ENCODE data around the gene INPP5A.
A peak's percentile ranks its signal among the peaks of the same experiment; 100 is the strongest.

The INPP5A gene

DNA sequence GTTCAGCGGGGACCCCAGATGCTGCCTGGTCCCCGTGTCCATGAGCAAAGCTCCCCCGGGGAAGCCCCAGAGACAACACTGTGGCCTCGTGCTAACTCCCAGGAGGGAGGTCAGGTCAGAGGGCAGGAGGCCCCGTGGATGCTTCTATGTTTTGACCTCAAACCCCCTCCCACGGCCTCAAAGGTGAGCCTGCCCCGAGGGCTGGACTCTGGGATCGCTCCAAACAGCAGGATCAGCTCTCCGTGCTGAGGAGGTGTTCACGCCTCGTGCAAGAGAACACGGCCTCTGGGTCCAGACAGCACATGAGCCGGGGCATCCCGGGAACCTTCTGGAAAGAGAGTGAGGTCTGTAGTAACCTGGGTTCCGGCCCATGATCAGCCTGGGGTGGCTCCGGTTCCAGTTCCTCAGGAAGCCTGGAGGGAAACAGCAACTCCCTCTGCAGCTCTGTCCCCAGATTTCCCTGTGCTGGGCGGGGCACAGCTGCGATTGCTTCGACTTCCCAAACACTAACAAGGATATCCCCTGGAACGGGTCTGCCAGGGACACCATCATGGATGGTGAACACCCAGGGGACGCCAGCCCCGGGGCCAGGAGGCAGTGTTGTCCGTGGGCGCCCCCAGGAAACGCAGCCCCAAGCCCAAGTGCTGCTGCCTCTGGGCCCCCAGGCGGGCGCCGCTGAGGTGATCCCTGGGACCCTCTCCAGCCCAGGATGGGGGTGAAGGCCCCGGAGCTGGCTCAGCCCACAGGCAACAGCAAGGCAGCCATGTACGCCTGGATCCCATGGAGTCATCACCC is 18.0 kb upstream of the INPP5A start:
- DNase-seq = no peak

DNA sequence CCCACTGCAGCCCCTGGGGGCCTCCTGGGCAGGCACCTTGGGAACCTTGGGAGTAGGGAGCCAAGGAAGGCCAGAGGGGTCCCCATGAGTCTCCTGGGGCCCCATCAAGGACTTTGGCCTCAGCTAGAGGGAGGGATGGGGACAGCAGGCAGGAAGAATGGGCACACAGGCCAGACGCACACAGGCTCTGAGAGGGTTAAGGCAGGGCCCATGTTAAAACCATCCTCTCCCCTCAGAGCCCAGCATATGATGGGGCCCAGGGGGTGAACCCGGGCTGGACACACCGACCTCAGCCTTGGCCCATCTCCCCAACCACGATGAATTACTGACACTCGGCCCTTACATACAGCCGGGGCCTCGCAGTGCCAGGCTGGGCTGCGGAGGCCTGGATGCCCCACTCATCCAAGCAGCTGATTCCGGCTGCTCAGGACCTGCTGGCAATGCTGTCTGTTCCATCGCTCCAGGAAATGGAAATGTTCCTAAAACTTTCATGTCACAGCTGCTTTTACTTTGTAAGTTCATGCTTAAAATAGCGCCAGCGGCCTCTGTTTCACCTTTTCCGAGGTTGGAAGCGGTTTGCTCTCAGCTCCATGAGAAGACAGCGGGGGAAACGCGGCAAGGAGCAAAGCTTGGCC is 17.3 kb upstream of the INPP5A start:
- DNase-seq = no peak

DNA sequence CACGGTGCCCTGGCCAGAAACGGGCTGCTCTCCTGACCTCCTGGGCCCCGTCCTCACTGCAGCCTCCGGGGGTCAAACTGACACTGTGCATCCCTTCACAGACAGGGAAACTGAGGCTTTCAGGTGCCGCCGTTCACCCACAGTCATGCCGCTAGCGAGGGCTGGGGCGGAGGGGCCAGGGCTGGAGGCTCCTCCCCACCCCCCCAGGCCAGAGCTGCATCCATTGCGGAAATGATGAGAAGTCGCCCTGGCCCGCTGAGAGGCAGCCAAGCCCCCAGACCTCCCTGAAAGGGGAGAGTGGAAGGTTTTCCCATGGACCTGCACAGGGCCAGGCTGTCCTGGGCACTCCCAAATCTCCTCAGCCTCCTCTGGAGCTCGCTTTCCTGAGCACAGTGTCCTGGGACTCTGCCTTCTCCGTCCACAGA is 16.5 kb upstream of the INPP5A start:
- no peak for DNase-seq

DNA sequence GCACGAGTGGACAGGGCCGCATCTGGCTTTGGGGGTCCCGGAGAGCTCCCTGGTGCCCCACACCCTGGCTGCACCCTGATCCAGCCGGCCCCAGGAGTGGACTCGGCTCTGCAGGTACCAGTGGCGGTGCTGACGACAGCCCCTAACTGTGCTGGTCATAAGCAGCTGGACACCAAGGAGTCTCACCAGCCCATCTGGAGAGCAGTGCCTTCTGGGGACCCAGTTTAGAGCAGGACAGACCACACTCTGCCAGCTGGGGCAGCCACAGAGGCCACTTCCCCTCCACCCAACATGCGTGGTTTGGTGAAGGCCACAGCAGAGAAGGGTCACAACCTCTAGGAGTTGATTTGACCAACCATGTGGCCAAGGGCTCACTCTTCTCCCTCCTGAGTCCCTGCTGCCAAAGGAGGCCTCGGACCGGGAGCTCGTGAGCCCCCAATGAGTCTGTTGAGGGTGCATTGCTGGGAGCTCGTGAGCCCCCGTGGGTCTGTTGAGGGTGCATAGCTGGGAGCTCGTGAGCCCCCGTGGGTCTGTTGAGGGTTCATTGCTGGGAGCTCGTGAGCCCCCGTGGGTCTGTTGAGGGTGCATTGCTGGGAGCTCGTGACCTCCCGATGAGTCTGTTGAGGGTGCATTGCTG is 16.0 kb upstream of the INPP5A start:
- no peak for DNase-seq

GRCh38 chr10:132522521-132523411 is 14.8 kb upstream of the INPP5A start:
- no peak for DNase-seq

DNA sequence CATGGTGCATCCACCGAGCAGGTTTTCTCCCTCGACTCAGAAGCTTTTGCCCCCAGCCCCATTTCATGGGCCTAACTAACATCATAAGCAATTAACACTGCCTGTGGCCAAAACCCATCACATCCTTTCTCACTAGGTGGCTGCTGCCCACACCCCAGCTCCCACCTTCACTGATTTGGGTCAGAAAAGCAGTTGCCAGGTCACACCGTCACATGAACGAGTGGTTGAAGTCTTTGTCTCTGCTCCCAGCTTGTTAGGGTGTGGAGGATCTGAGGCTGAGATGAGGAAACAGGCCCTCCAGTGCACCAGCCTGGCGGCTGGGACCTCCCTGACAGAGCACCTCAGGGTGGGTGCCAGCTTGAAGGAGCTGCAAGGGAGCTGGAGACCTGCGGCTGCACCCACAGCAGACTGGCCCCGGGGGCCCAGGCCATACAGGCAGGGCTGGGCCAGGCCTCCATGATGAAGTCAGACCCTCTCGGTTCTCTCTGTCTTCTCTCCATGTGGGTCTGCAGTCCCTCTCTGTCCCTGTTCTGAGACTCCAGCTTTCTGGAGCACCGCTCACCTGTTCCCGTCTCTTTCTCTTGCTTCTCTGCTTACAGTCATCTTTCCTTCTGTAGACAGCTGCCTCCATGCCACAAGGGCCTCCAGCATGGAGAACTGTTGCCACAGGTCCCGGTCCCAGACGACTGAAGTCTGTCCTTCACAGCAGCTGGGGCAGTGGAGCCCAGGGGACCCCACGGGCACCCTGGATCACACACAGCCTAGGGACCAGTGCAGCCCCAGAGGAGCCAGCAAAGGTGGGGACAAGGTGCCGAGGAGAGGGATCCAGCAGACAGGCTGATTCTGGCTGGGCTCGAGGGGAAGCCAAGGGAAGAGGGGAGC is 13.8 kb upstream of the INPP5A start:
- no peak for DNase-seq

DNA sequence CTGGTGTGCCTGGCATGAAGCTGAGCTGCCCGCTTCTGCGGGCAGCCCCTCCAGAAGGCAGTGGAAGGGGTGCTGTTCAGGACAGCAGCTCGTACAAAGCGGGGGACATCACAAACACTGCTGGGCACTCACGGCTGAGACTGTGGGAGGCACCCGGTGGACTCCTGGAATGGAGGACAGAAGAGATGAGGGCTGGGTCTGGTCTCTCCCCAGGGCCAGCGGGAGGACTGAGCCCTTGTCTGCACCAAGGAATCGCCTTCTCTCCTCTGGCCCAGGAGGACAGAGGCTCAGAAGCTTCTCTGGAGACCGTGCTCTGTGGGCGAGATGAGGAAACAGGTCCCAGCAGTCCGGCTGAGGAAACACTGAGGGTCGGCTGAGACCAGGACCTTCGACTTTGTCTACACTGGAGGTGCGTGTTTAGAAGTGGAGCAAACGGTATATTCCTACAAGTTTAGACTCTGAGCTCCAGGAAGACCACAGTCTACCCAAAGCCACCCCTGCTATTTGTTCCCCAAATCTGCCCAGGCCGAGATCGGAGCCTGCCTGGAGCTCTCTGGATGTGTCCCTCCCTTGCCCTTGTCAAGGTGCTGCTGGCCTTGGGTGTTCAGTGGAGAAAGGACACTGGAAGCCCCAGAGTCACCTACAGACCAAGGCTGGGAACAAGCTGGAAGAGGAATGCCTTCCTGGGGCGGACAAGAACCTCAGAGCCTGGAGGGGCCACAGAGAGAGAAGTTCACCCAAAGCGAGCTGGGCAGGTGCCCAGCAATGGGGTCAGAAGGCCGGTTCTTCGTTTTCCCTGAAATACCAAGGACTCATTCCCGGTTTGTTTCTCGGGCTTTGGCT is 12.9 kb upstream of the INPP5A start:
- no peak for DNase-seq

- no peak for DNase-seq
These were observed 10.9 kb upstream of the INPP5A start for GRCh38 chr10:132526676-132527075.

GRCh38 chr10:132527339-132528063 is 10.1 kb upstream of the INPP5A start:
- no peak for DNase-seq

DNA sequence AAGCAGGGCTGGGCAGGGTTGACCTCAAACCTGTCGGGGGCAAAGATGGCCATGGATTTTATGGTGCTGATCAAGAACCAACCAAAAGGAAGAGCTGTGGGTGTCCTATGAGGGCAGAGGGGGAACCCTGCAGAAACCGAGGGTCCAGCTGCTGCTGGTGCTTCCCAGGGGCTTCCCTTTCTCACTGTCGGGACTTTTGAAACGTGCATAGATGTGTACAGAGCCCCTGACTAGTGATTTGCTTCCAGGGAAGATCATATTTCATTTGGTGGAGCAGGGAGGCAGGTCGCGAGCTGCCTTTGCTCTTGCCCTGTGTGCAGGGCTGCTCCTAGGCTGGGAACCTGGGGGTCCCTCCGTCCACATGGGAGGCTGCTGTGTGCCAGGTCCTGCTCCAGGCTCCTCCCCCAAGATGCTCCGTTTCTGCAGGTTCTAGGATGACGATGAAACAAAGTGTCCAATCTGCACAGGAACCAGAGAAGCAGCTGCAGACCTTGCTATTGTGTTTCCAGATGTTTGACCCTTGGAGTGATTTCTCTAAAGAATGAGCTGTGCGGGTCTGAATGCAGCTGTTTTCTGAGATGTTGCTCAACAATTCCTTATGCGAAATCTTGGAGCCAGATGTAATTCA is 9.4 kb upstream of the INPP5A start:
- DNase-seq = no peak

DNA sequence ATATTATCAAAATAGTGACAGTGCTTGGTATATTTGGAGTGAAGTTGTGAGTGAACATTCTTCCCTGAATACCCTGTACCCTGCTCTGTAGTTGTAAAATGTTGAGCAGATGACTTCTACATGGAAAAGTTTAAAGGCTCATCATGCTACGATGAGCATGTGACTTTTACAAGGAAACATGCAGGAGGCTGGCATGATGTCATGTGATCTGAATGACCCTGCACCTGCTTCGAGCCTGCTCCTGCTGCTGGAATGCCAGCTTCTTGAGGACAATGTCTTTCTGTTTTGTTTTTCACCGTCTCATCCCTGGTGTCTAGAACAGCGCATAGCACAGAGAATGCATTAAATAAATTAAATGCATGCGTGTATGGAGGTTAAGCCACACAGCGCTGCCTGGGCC is 5.4 kb upstream of the INPP5A start:
- DNase-seq = no peak

DNA sequence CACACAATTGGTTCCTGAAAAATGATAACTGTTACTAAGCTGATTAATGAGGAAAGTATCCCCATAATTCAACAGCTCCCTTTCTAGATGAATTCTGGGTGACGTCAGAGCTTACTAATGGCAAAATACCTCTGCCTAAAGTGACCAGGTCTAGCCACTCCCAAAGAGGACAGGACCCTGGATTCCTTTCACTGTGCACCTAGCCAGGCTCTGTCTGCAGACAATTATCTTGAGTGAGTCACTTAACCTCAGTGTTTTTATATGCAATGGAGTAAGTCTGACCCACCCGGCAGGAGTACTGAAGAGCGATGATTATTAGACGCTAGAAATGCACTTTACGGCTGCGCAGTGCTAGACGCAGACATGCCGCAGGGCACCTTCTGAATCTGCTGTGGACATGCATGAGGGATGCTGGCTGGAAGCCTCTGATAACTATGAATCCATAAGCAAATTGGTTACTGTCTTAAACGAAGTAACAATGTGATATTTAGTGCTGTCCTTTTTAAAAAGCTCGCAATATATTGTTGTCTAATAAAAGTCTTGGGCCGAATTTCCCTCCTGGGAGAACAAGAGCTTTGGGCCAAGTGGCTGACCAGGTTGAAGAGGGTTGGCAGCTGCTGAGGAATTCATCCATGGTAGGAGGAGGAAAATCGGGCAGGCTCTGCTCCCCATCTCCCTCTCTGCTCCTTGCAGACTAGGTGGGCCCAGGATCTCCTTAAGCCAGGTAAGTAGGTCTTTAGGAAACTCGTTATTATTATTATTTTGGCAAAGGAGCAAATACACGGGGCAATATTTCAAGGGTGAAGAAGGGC is 4.6 kb upstream of the INPP5A start:
- DNase-seq = peak in 1 of 2 experiments; percentile 39

DNA sequence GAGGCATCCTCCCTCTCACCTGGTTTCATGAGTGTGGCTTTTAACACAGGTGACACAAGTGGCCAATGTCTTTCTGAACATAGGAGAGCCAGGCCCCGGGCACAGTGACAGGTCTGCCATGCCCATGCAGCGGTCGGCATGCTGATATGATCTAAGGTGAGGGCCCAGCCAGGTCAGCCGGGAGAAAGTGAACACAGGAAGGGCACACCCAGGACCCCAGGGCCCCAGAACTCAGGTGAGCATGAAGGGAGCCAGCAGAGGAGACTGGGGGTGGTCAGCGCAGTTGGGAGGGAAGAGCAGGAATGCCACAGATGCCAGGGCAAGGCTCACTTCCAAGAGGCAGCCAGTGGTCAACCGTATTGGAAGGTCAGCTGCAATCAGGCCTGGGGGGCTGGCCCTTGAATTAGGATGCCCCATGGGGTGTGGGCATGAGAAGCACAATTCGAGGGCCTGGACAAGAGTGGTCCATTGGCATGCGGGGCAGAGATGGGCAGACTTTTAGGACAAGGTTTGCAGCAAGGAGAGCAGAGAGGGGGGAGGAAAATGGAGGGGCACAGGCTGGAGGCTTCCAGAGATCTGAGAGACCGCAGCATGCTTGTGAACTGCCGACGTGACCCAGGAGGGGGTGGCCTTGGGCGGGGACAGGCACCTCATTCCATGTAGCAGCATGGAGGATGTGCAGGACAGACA is 3.9 kb upstream of the INPP5A start:
- no peak for DNase-seq

DNA sequence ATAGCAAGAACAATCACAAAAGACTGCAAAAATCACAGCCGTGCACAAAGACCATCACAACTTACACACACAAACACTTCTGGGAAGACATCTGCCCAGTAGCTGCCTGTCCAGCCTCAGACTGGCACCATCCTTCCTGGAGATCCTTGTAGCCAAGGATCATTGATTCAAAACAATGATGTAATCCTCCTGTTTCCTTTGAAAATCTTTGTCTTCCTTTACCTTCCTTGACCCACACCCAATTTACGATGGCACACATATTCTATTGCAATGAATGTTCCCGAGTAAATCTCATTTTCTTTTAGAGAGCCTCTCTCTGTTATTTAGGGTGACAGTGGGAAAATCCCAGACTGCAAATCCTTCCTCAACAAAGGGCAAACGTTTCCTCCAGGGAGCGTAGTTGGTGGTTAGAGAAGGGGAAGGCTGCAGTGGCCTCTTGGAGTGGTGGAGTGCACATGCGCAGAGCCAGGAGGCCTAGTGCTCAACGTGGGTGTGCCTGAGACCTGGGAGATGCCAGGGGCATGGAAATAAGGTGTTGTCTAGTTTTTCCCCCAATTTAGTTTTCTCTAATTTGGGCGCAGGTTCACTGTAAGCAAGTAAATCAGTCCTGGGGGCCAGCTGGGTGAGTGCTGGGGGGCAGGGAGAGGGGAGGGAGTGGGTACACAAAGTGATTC is 3.1 kb upstream of the INPP5A start:
- no peak for DNase-seq

GRCh38 chr10:132535065-132535651 is 2.4 kb upstream of the INPP5A start:
- no peak for DNase-seq

- peak in 1 of 2 experiments; percentile 2 for DNase-seq
These were observed 1.2 kb upstream of the INPP5A start for GRCh38 chr10:132536241-132536876.
